Sigmoid colon (tissue), 7 donors: ENCODE results near the gene BBOF1. TPM values are rescaled to one million over a fixed set of nuclear protein-coding genes. Genes with fewer than 3 reads are reported as not detected.
A peak's percentile ranks its signal among the peaks of the same experiment; 100 is the strongest.

Source experiments
- DNase-seq: peaks from one replicate; pipeline ENCODE4 v3.0.0-alpha.2; 2019
- H3K27ac ChIP-seq, 4 donors: fragments of 200-600 bp; sonication (generic); one replicate each; pipeline ENCODE4 v1.5.1; 2016 to 2019; ENCODE audit warnings: mild to moderate bottlenecking in 1 of 4
- H3K27me3 ChIP-seq, 3 donors: fragments of 200-600 bp; sonication (generic); one replicate each; pipeline ENCODE4 v1.5.1; 2019; ENCODE audit warnings: mild to moderate bottlenecking in 1 of 3
- H3K36me3 ChIP-seq, 4 donors: fragments of 200-600 bp; sonication (generic); one replicate each; pipeline ENCODE4 v1.5.1; 2016 to 2019
- H3K4me1 ChIP-seq, 4 donors: fragments of 200-600 bp; sonication (generic); one replicate each; pipeline ENCODE4 v1.5.1; 2017 to 2019
- H3K4me3 ChIP-seq, 4 donors: fragments of 200-600 bp; sonication (generic); one replicate each; pipeline ENCODE4 v1.5.1; 2017 to 2019; ENCODE audit warnings: mild to moderate bottlenecking in 2 of 4, moderate library complexity in 1 of 4
- H3K9me3 ChIP-seq, 4 donors: fragments of 200-600 bp in 3 of 4; sonication (generic) in 3 of 4; one replicate each; pipeline versions ENCODE4 v1.5.1 to v1.6.1; 2013 to 2019
- CTCF ChIP-seq, 4 experiments: fragments of 450-650 bp in 3 of 4; fragments of 200-600 bp in 1 of 4; IDR thresholded peaks; one replicate each; pipeline ENCODE4 v1.5.1; 2016 to 2019; ENCODE audit warnings: antibody characterized with exemption in 4 of 4, mild to moderate bottlenecking in 3 of 4, moderate library complexity in 2 of 4
- EP300 ChIP-seq, 4 donors: sonication (generic); formaldehyde crosslinking; IDR thresholded peaks; one replicate each; pipeline ENCODE4 v1.6.1; 2017; ENCODE audit warnings: antibody characterized with exemption in 4 of 4
- POLR2A ChIP-seq, 2 donors: fragments of 450-650 bp; IDR thresholded peaks; one replicate each; pipeline ENCODE4 v1.6.1; 2016; ENCODE audit warnings: antibody characterized with exemption in 2 of 2, mild to moderate bottlenecking in 2 of 2, moderate library complexity in 2 of 2
- POLR2AphosphoS5 ChIP-seq, 4 donors: sonication (generic); formaldehyde crosslinking; IDR thresholded peaks; one replicate each; pipeline ENCODE4 v1.6.1; 2017; ENCODE audit warnings: antibody characterized with exemption in 4 of 4
- WGBS, 2 donors: extraction: QIAGEN DNeasy Blood & Tissue Kit; methylation state at CpG; one replicate each; pipeline ENCODE4 v1.1.7; 2013; 5-methylcytosine and 5-hydroxymethylcytosine counted together
- intact Hi-C: fragments of 100-400 bp; cut with DNase I; formaldehyde crosslinking; loops from one replicate; pipeline ENCODE4 v1.15.1; 2023
- polyA plus RNA-seq, 3 donors: library from polyadenylated mRNA; stranded (reverse); fragments of 200-250 nt; gene quantifications; one replicate each; pipeline ENCODE4 v1.2.3, GENCODE V29; 2013
- total RNA-seq, 4 donors: library from RNA; depleted of rRNA; stranded (reverse); fragments of >200 nt; gene quantifications; one replicate each; pipeline ENCODE4 v1.1.0, GENCODE V29; 2016
- donor health status: healthy with polysubstance abuse.
- donor health status: Bipolar disorder and iron deficiency.
- donor health status: healthy.

The BBOF1 gene
- total and polyA plus RNA-seq, 7 donors, result 2.5 to 13.6 (median 8.9) TPM

- Histone ChIP-seq H3K27me3 (no peaks in the 10 kb centered on the region), H3K9me3 (no peaks in the 10 kb centered on the region), H3K4me1 (peaks cover 0 to 27% (median 20%) of the 10 kb centered on the region in 4 donors), H3K36me3 (no peaks in the 10 kb centered on the region), H3K27ac (peak overlapping the region; percentile 81 to 93 (median 90)), H3K4me3 (peak overlapping the region in 2 of 4 donors; percentile 79 to 80)
- TF ChIP-seq POLR2A (IDR thresholded peaks at IDR 0.05) (no peak), CTCF (IDR thresholded peaks at IDR 0.05) (no peak), POLR2AphosphoS5 (IDR thresholded peaks at IDR 0.05) (no peak), EP300 (IDR thresholded peaks at IDR 0.05) (no peak)
- intact Hi-C loops, result loop anchor here (10.0 kb wide), 1 partner anchor 412 kb away; the partner anchor contains the start of genes ISCA2 and NPC2
- WGBS, 2 donors, result 88 to 92% methylated on average over 3 of the region's 3 CpGs
- DNase-seq, result no peak
Measured at GRCh38 chr14:74083161-74083560, 64.0 kb downstream of the BBOF1 start.

- Histone ChIP-seq H3K27me3 (no peaks in the 10 kb centered on the region), H3K4me1 (peaks cover 0 to 27% (median 20%) of the 10 kb centered on the region in 4 donors), H3K36me3 (no peaks in the 10 kb centered on the region), H3K4me3 (peak overlapping the region; percentile 64 to 80 (median 76)), H3K27ac (peak overlapping the region; percentile 81 to 93 (median 90)), H3K9me3 (no peaks in the 10 kb centered on the region)
- WGBS, 2 donors, result 1 to 2% methylated on average over 15 of the region's 15 CpGs
- peak; percentile 65 for DNase-seq
- intact Hi-C loops, result loop anchor here (2.0 to 10.0 kb wide), 2 partner anchors 63 to 411 kb away; partner anchors contain the start of genes ISCA2 and NPC2
- TF ChIP-seq CTCF (IDR thresholded peaks at IDR 0.05) (no peak), EP300 (IDR thresholded peaks at IDR 0.05) (no peak), POLR2A (IDR thresholded peaks at IDR 0.05) (no peak)
Measured at GRCh38 chr14:74083784-74084276, 64.7 kb downstream of the BBOF1 start.

DNA sequence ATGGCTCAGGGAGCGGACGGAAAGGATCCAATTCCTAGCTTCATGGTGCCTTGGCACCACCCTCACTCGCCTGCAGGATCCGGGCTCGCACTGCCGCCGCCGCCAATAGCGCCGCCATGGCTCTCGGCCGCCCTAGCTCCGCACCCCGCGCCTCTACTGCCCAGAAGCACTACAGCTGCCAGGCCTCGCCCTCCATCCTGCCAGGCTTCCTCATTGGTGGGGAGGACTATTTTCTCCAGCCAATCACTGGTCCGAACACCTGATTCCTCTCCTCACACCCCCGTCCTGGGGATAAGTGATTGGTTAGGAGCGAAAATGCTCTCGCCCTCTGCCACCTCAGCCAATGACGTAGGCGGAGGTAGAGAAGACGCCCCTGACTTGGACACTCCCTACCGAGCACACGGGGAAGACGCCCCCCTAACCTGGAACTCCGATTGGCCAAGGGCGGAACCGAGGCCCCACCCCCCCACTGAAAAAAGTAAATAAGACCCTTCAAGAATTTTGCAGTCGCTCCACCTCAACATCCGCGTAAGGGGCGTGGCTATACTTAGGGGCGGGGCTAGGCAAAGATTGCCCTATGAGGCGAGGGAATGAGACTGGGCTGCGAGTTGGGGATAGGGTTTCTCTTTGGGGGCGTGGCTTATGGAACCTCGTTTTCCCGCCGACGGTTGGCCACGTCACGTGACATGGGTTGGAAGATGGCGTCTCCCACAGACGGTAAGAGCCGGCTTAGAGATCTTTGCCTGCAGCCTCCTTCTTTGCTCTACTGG, 65.3 kb downstream of the BBOF1 start, which contains the start of the genes ALDH6A1 and LIN52:
Gene ALDH6A1 (minus strand): TSS at position 177 of the 770 bp plus-strand sequence. CDS start 59 bp downstream, at position 118.
Gene LIN52 (plus strand): TSS at position 680 of the 770 bp plus-strand sequence. CDS start 19 bp downstream, at position 699.
- Histone ChIP-seq H3K9me3 (no peaks in the 10 kb centered on the region), H3K27me3 (no peaks in the 10 kb centered on the region), H3K4me1 (peaks cover 0 to 27% (median 20%) of the 10 kb centered on the region in 4 donors), H3K27ac (peak within 1 kb of the TSS; percentile 84 to 93 (median 90)), H3K36me3 (no peaks in the 10 kb centered on the region), H3K4me3 (peak within 1 kb of the TSS; percentile 64 to 81 (median 76))
- peak; percentile 100 for DNase-seq
- 0 to 1% methylated on average over 46 of the region's 46 CpGs for WGBS, 2 donors
- TF ChIP-seq POLR2AphosphoS5 (IDR thresholded peaks at IDR 0.05) (peak; percentile 95 to 98 (median 96)), POLR2A (IDR thresholded peaks at IDR 0.05) (peak; percentile 87 to 94), EP300 (IDR thresholded peaks at IDR 0.05) (peak in 1 of 4 donors; percentile 28), CTCF (IDR thresholded peaks at IDR 0.05) (no peak)
- intact Hi-C loops, result loop anchor here (2.0 to 10.0 kb wide), 2 partner anchors 64 to 410 kb away; partner anchors contain the start of genes ISCA2 and NPC2

DNA sequence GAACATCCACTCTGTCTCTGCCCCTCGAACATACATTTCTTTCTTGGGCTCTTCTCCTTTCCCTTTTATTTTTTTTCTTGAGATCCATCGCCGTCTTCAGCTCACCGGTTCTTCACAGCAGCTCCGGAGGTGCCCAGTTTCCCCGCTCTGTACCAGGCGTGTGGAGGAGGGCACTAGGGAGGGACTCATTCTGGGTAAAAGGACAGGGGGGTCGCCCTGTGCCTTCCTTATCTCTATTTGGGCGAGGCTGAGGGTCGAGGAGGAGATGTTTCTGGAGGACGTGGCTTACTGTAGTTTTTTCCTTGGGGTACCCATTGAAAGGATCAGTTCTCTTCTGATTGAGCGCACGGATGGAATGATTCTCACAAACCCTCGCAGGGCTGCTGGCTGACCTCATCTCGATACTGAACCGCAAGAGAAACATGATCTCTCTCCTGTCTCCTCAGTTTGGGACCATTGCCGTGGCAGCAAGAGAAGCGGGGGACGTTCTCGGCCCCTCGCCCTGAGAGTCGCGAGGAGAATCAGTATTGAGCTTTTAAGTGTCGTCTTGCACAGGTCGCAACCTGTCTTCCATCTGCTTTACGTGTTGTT, 66.0 kb downstream of the BBOF1 start:
- Histone ChIP-seq H3K9me3 (no peaks in the 10 kb centered on the region), H3K36me3 (no peaks in the 10 kb centered on the region), H3K4me1 (peaks cover 0 to 27% (median 20%) of the 10 kb centered on the region in 4 donors), H3K27ac (peak overlapping the region; percentile 84 to 89 (median 88)), H3K4me3 (peak overlapping the region; percentile 64 to 81 (median 72)), H3K27me3 (no peaks in the 10 kb centered on the region)
- DNase-seq, result no peak
- intact Hi-C loops, result loop anchor here (2.0 to 10.0 kb wide), 2 partner anchors 64 to 410 kb away; partner anchors contain the start of genes ISCA2 and NPC2
- TF ChIP-seq POLR2A (IDR thresholded peaks at IDR 0.05) (peak in 1 of 2 donors; percentile 26), POLR2AphosphoS5 (IDR thresholded peaks at IDR 0.05) (no peak), CTCF (IDR thresholded peaks at IDR 0.05) (no peak)
- WGBS, 2 donors, result 0 to 1% methylated on average over 26 of the region's 26 CpGs
